SK-N-SH (cell line): Measurements from ENCODE around the gene OR1J2. TPM values are rescaled to one million over a fixed set of nuclear protein-coding genes. Genes with fewer than 3 reads are reported as not detected.

Experiments used
- CTCF ChIA-PET: fragments of 300-600, 350-600 bp; formaldehyde crosslinking; extraction: SDS; loops from one replicate; lab custom pipeline; 2021; lab: Yijun Ruan, JAX
- POLR2A ChIA-PET: fragments of 350-600 bp; sonication (Branson Sonifier 250); formaldehyde crosslinking; extraction: SDS; loops from one replicate; lab custom pipeline; 2020; ENCODE audit warnings: antibody characterized with exemption, inconsistent platforms; lab: Yijun Ruan, JAX
- DNase-seq: peaks from one replicate; pipeline ENCODE4 v3.0.0; 2012
- H2AFZ ChIP-seq: fragments of 200-600 bp; sonication (generic); 2 replicates; pipeline ENCODE4 v1.8.1; 2016; ENCODE audit warnings: antibody characterized with exemption, mild to moderate bottlenecking, low read depth
- H3F3A ChIP-seq: fragments of 200-600 bp; sonication (generic); replicated peaks from 2 replicates; pipeline ENCODE3; 2016; ENCODE audit warnings: antibody characterized with exemption, mild to moderate bottlenecking; ENCODE audit not compliant: insufficient read depth
- H3K27ac ChIP-seq, 2 experiments: fragments of 200-500 bp in 1 of 2; fragments of 200-600 bp in 1 of 2; sonication (Bioruptor generic) in 1 of 2; sonication (generic), shearing (Covaris generic) in 1 of 2; 2 replicates each; pipeline versions ENCODE4 v1.5.1 to v1.6.1; 2014 to 2016; ENCODE audit warnings: low read depth in 2 of 2, inconsistent platforms in 1 of 2, low read length in 1 of 2, mild to moderate bottlenecking in 1 of 2, mixed read lengths in 1 of 2
- H3K27me3 ChIP-seq: fragments of 200-600 bp; sonication (generic), shearing (Covaris generic); 2 replicates; pipeline ENCODE4 v1.6.1; 2016; ENCODE audit warnings: mixed run types; ENCODE audit not compliant: insufficient read depth
- H3K36me3 ChIP-seq, 2 experiments: fragments of 200-500 bp in 1 of 2; fragments of 200-600 bp in 1 of 2; sonication (Bioruptor generic) in 1 of 2; sonication (generic) in 1 of 2; replicated peaks in 1 of 2; 2 replicates each; pipeline versions ENCODE3 to v1.5.1; 2014 to 2016; ENCODE audit warnings: low read length in 1 of 2, mild to moderate bottlenecking in 1 of 2; ENCODE audit not compliant: insufficient read depth in 2 of 2, control insufficient read depth in 1 of 2
- H3K4me1 ChIP-seq, 2 experiments: fragments of 200-500 bp in 1 of 2; fragments of 200-600 bp in 1 of 2; sonication (Bioruptor generic) in 1 of 2; sonication (generic), shearing (Covaris generic) in 1 of 2; 2 replicates each; pipeline versions ENCODE4 v1.5.1 to v1.6.1; 2014 to 2016; ENCODE audit warnings: low read depth in 1 of 2, low read length in 1 of 2, mixed run types in 1 of 2; ENCODE audit not compliant: insufficient read depth in 2 of 2, control insufficient read depth in 1 of 2
- H3K4me2 ChIP-seq: fragments of 200-600 bp; sonication (generic), shearing (Covaris generic); 2 replicates; pipeline ENCODE4 v1.6.1; 2017; ENCODE audit warnings: mixed run types
- H3K4me3 ChIP-seq, 2 experiments: fragments of 200-500 bp in 1 of 2; fragments of 200-600 bp in 1 of 2; sonication (Bioruptor generic) in 1 of 2; sonication (generic), shearing (Covaris generic) in 1 of 2; 2 replicates each; pipeline versions ENCODE4 v1.5.1 to v1.8.1; 2014 to 2016; ENCODE audit warnings: low read depth in 2 of 2, inconsistent platforms in 1 of 2, low read length in 1 of 2, mild to moderate bottlenecking in 1 of 2, mixed read lengths in 1 of 2, moderate library complexity in 1 of 2
- H3K79me2 ChIP-seq: fragments of 200-600 bp; sonication (generic); 2 replicates; pipeline ENCODE4 v1.8.1; 2017; ENCODE audit warnings: mild to moderate bottlenecking; ENCODE audit not compliant: insufficient read depth
- H3K9ac ChIP-seq: fragments of 200-600 bp; sonication (generic); 2 replicates; pipeline ENCODE4 v1.6.1; 2017; ENCODE audit warnings: mixed run types
- H3K9me2 ChIP-seq: fragments of 200-600 bp; sonication (generic); 2 replicates; pipeline ENCODE4 v1.6.1; 2017; ENCODE audit warnings: mixed run types
- H3K9me3 ChIP-seq: fragments of 200-600 bp; sonication (generic); 2 replicates; pipeline ENCODE4 v1.6.1; 2017; ENCODE audit warnings: mixed run types, mild to moderate bottlenecking, moderate library complexity
- H4K20me1 ChIP-seq: fragments of 200-600 bp; sonication (generic); 2 replicates; pipeline ENCODE4 v1.6.1; 2017; ENCODE audit warnings: mild to moderate bottlenecking, mixed run types; ENCODE audit not compliant: insufficient read depth
- ELF1 ChIP-seq: IDR thresholded peaks from 2 replicates; pipeline ENCODE4 v1.4.0; 2012
- FOXM1 ChIP-seq: IDR thresholded peaks from 2 replicates; pipeline ENCODE4 v1.4.0; 2012; ENCODE audit warnings: low read depth, mild to moderate bottlenecking
- JUND ChIP-seq: IDR thresholded peaks from 2 replicates; pipeline ENCODE4 v1.4.0; 2012
- MAX ChIP-seq: IDR thresholded peaks from 2 replicates; pipeline ENCODE4 v1.4.0; 2012; ENCODE audit warnings: low read depth
- MXI1 ChIP-seq: IDR thresholded peaks from 2 replicates; pipeline ENCODE4 v1.6.1; 2012; ENCODE audit warnings: mild to moderate bottlenecking, low read depth, low read length, improper control_type of control experiment
- NFIC ChIP-seq: IDR thresholded peaks from 2 replicates; pipeline ENCODE4 v1.4.0; 2012; ENCODE audit warnings: borderline replicate concordance
- NRF1 ChIP-seq: IDR thresholded peaks from 2 replicates; pipeline ENCODE4 v1.6.1; 2012; ENCODE audit warnings: low read depth, mild to moderate bottlenecking, low read length
- PBX3 ChIP-seq: IDR thresholded peaks from 2 replicates; pipeline ENCODE4; 2012
- POLR2AphosphoS5 ChIP-seq: IDR thresholded peaks from 2 replicates; pipeline ENCODE4 v1.6.1; 2012; ENCODE audit warnings: low read depth, low read length
- RCOR1 ChIP-seq: fragments of 150-350 bp; IDR thresholded peaks from 2 replicates; pipeline ENCODE4 v1.6.1; 2017; ENCODE audit warnings: antibody characterized with exemption, low read length
- SIN3A ChIP-seq: IDR thresholded peaks from 2 replicates; pipeline ENCODE4 v1.6.1; 2012; ENCODE audit warnings: low read depth, mild to moderate bottlenecking, low read length, moderate library complexity, borderline replicate concordance
- TEAD4 ChIP-seq: IDR thresholded peaks from 2 replicates; pipeline ENCODE4 v1.4.0; 2012; ENCODE audit warnings: mild to moderate bottlenecking, borderline replicate concordance; ENCODE audit not compliant: insufficient read depth
- USF2 ChIP-seq: fragments of 150-350 bp; IDR thresholded peaks from 2 replicates; pipeline ENCODE4 v1.6.1; 2017; ENCODE audit warnings: antibody characterized with exemption, low read length, low read depth, borderline replicate concordance
- YY1 ChIP-seq: IDR thresholded peaks from 2 replicates; pipeline ENCODE4 v1.4.0; 2012; ENCODE audit warnings: low read depth, mild to moderate bottlenecking
- WGBS: methylation state at CpG from one replicate; pipeline ENCODE4 v1.1.6; 2017; ENCODE audit warnings: low lambda C conversion rate; 5-methylcytosine and 5-hydroxymethylcytosine counted together
- polyA plus RNA-seq, 3 experiments: library from polyadenylated mRNA; depleted of rRNA; stranded (reverse); fragments of >200 nt; gene quantifications; 2 replicates each; pipeline ENCODE4 v1.2.3, GENCODE V29; 2012
- TF ChIP-seq, protein P1 (sequence below): IDR thresholded peaks from 2 replicates; pipeline ENCODE4 v1.6.1; 2012; ENCODE audit warnings: mild to moderate bottlenecking, low read depth, low read length, moderate library complexity
- TF ChIP-seq, protein P2 (sequence below): fragments of 200-600 bp; sonication (generic); IDR thresholded peaks from 2 replicates; pipeline ENCODE4 v1.6.1; 2017; ENCODE audit warnings: antibody characterized with exemption, mild to moderate bottlenecking, moderate library complexity

OR1J2 gene
- polyA plus RNA-seq, 1 of the 3 experiments (the other 2 are of a cell fraction) = not detected

DNA sequence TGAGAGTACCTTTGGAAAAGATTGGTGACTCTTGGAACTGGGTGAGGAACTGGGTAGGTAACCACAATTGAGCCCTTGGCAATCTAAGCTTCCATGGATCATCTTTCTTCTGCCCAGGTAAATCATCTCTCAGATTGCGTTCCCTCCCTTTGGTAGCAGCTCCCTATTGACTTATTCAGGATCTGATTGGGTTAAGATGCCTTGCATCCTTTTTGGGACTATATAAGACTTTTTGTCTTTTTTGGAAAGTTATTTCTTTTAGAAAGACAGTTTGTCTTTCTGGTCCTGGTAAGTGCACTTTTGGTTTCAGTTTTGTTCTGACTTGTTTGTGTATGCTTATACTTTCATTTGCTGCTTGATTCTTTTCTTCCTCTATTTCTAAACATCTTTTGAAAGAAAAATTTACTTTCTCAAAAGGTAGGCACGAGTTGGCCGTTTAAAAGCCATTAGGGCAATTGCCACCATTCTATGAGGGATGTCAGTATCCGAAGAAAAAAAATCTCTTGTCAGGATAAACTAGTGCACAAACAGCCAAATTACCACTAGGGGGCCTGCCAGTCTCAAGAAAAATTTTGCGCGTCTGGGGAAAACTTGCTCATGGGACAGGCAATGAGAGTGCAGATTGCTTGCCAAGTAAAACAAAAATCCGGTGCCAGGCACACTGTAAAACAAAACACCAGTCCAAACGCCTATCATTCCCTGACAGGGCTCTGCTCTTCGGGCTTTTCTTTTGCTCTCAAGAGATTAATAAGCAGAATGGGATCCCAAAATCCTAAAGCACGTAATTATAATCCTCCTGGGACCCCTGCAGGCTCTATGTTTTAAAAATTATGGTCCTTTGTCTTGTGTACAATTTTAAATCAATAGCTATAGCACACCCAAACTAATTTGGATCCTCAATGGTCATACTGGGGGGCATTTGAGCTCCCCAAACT lies 45.7 kb upstream of the OR1J2 start (continued):
- TF ChIP-seq PBX3 = peak; percentile 24; the same call in 1 of the 2 replicates
- TF ChIP-seq MXI1 = no peak
- no peak for TF ChIP-seq POLR2AphosphoS5
- TF ChIP-seq RCOR1 = no peak
- TF ChIP-seq FOXM1 = no peak
- no peak for TF ChIP-seq MAX
- TF ChIP-seq NFIC = peak; percentile 80
- TF ChIP-seq NRF1 = no peak
- TF ChIP-seq, protein P1, sequence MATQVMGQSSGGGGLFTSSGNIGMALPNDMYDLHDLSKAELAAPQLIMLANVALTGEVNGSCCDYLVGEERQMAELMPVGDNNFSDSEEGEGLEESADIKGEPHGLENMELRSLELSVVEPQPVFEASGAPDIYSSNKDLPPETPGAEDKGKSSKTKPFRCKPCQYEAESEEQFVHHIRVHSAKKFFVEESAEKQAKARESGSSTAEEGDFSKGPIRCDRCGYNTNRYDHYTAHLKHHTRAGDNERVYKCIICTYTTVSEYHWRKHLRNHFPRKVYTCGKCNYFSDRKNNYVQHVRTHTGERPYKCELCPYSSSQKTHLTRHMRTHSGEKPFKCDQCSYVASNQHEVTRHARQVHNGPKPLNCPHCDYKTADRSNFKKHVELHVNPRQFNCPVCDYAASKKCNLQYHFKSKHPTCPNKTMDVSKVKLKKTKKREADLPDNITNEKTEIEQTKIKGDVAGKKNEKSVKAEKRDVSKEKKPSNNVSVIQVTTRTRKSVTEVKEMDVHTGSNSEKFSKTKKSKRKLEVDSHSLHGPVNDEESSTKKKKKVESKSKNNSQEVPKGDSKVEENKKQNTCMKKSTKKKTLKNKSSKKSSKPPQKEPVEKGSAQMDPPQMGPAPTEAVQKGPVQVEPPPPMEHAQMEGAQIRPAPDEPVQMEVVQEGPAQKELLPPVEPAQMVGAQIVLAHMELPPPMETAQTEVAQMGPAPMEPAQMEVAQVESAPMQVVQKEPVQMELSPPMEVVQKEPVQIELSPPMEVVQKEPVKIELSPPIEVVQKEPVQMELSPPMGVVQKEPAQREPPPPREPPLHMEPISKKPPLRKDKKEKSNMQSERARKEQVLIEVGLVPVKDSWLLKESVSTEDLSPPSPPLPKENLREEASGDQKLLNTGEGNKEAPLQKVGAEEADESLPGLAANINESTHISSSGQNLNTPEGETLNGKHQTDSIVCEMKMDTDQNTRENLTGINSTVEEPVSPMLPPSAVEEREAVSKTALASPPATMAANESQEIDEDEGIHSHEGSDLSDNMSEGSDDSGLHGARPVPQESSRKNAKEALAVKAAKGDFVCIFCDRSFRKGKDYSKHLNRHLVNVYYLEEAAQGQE = no peak
- TF ChIP-seq USF2 = no peak

- no peaks in the 10 kb centered on the region for H3K27me3 ChIP-seq
- no peaks in the 10 kb centered on the region for H3K79me2 ChIP-seq
- no peaks in the 10 kb centered on the region for H3K9me3 ChIP-seq
- H3K4me3 ChIP-seq = no peak overlapping the region
- H3K36me3 ChIP-seq = no peaks in the 10 kb centered on the region
- H3F3A ChIP-seq = no peaks in the 10 kb centered on the region
- H4K20me1 ChIP-seq = no peaks in the 10 kb centered on the region
- H3K9me2 ChIP-seq = no peaks in the 10 kb centered on the region
- ChIA-PET POLR2A (no interaction called here), CTCF (interaction anchor here (1.2 to 3.4 kb wide), 2 partner anchors 10 to 17 kb away, joined by 4 to 32 read pairs; partner anchors contain the start of gene OR1J1)
- peaks cover 3 to 4% of the 10 kb centered on the region in 2 experiments; a peak in 2 of 4 replicates for H3K4me1 ChIP-seq
- H3K4me2 ChIP-seq = no peak overlapping the region
- no peak for DNase-seq
- TF ChIP-seq YY1 = no peak
- no peak for TF ChIP-seq ELF1
- no peak for TF ChIP-seq USF2
- no peak for TF ChIP-seq JUND
- no peak for TF ChIP-seq RCOR1
- no peak for TF ChIP-seq NRF1
- TF ChIP-seq, protein P2, sequence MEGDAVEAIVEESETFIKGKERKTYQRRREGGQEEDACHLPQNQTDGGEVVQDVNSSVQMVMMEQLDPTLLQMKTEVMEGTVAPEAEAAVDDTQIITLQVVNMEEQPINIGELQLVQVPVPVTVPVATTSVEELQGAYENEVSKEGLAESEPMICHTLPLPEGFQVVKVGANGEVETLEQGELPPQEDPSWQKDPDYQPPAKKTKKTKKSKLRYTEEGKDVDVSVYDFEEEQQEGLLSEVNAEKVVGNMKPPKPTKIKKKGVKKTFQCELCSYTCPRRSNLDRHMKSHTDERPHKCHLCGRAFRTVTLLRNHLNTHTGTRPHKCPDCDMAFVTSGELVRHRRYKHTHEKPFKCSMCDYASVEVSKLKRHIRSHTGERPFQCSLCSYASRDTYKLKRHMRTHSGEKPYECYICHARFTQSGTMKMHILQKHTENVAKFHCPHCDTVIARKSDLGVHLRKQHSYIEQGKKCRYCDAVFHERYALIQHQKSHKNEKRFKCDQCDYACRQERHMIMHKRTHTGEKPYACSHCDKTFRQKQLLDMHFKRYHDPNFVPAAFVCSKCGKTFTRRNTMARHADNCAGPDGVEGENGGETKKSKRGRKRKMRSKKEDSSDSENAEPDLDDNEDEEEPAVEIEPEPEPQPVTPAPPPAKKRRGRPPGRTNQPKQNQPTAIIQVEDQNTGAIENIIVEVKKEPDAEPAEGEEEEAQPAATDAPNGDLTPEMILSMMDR = no peak
- TF ChIP-seq PBX3 = no peak
- no peak for TF ChIP-seq FOXM1
- no peak for TF ChIP-seq SIN3A
- no peak for TF ChIP-seq TEAD4
- WGBS = 40% methylated on average over 3 of the region's 3 CpGs
- H3K27ac ChIP-seq = no peak overlapping the region
- no peak overlapping the region for H3K9ac ChIP-seq
- H2AFZ ChIP-seq = no peak overlapping the region
Measured at GRCh38 chr9:122466456-122466855, 44.1 kb upstream of the OR1J2 start.
